Stromal cell of bone marrow (primary cell): ENCODE measurements around the gene CD9.
A peak's percentile ranks its signal among the peaks of the same experiment; 100 is the strongest.

ENCODE experiments used
- DNase-seq: peaks from one replicate; pipeline ENCODE4 v3.0.0-alpha.2; 2012; ENCODE audit warnings: low read depth

CD9 gene

GRCh38 chr12:6221146-6221545 is 20.9 kb downstream of the CD9 start:
- DNase-seq, result no peak

- DNase-seq, result no peak
These were observed 22.0 kb downstream of the CD9 start for GRCh38 chr12:6222078-6222654.

- no peak for DNase-seq
These were observed 23.3 kb downstream of the CD9 start for GRCh38 chr12:6223545-6223944.

- DNase-seq, result no peak
These were observed 24.4 kb downstream of the CD9 start for GRCh38 chr12:6224550-6224949.

- DNase-seq, result no peak
These were observed 25.4 kb downstream of the CD9 start for GRCh38 chr12:6225630-6226001.

GRCh38 chr12:6226002-6226678 is 25.9 kb downstream of the CD9 start:
- DNase-seq, result peak; percentile 80

- DNase-seq, result no peak
These were observed 26.5 kb downstream of the CD9 start for GRCh38 chr12:6226679-6227051.

- DNase-seq, result no peak
These were observed 28.5 kb downstream of the CD9 start for GRCh38 chr12:6228535-6229223.

GRCh38 chr12:6229224-6230218 is 29.3 kb downstream of the CD9 start:
- DNase-seq, result peak; percentile 95

GRCh38 chr12:6230321-6231110 is 30.3 kb downstream of the CD9 start:
- DNase-seq, result no peak

GRCh38 chr12:6231359-6232268 is 31.4 kb downstream of the CD9 start:
- DNase-seq, result no peak

- no peak for DNase-seq
These were observed 33.1 kb downstream of the CD9 start for GRCh38 chr12:6233121-6233971.

GRCh38 chr12:6234214-6234613 is 34.0 kb downstream of the CD9 start:
- DNase-seq, result no peak

- DNase-seq, result no peak
These were observed 34.7 kb downstream of the CD9 start for GRCh38 chr12:6234906-6235305.

- no peak for DNase-seq
These were observed 35.3 kb downstream of the CD9 start for GRCh38 chr12:6235499-6235898.

GRCh38 chr12:6235906-6236640 is 35.9 kb downstream of the CD9 start:
- no peak for DNase-seq

- DNase-seq, result no peak
These were observed 36.4 kb downstream of the CD9 start for GRCh38 chr12:6236641-6236940.

- DNase-seq, result no peak
These were observed 37.6 kb downstream of the CD9 start for GRCh38 chr12:6237830-6238229.

GRCh38 chr12:6238875-6239274 is 38.7 kb downstream of the CD9 start:
- DNase-seq, result no peak
